ENCODE results near the gene VWA7.

VWA7 gene

GRCh38 chr6:31778999-31779885, 2.1 kb upstream of the VWA7 start:
- DNase-seq (ENCODE audit: low read depth) = no peak

GRCh38 chr6:31778193-31778592, 1.1 kb upstream of the VWA7 start:
- DNase-seq (ENCODE audit: low read depth) = no peak

GRCh38 chr6:31777667-31778050, 531 bp upstream of the VWA7 start:
- DNase-seq (ENCODE audit: low read depth) = no peak

GRCh38 chr6:31776485-31776988, 591 bp downstream of the VWA7 start:
- DNase-seq (ENCODE audit: low read depth) = no peak

- no peak for DNase-seq (ENCODE audit: low read depth)
Measured at GRCh38 chr6:31775633-31776484, 1.3 kb downstream of the VWA7 start.

- no peak for DNase-seq (ENCODE audit: low read depth)
Measured at GRCh38 chr6:31775184-31775583, 1.9 kb downstream of the VWA7 start.

GRCh38 chr6:31771992-31772358, 5.2 kb downstream of the VWA7 start:
- no peak for DNase-seq (ENCODE audit: low read depth)

GRCh38 chr6:31770860-31771259, 6.3 kb downstream of the VWA7 start:
- no peak for DNase-seq (ENCODE audit: low read depth)

- peak; percentile 69 for DNase-seq (ENCODE audit: low read depth)
Measured at GRCh38 chr6:31769684-31770371, 7.3 kb downstream of the VWA7 start.

GRCh38 chr6:31768363-31769257, 8.5 kb downstream of the VWA7 start:
- no peak for DNase-seq (ENCODE audit: low read depth)

GRCh38 chr6:31767096-31767645, 10.0 kb downstream of the VWA7 start:
- no peak for DNase-seq (ENCODE audit: low read depth)

GRCh38 chr6:31765910-31766794, 11.0 kb downstream of the VWA7 start:
- DNase-seq (ENCODE audit: low read depth) = no peak

GRCh38 chr6:31765559-31765909, 11.6 kb downstream of the VWA7 start:
- DNase-seq (ENCODE audit: low read depth) = no peak

GRCh38 chr6:31764198-31764597, 12.9 kb downstream of the VWA7 start:
- no peak for DNase-seq (ENCODE audit: low read depth)

GRCh38 chr6:31763619-31763940, 13.5 kb downstream of the VWA7 start:
- DNase-seq (ENCODE audit: low read depth) = no peak

- DNase-seq (ENCODE audit: low read depth) = no peak
Measured at GRCh38 chr6:31762878-31763618, 14.1 kb downstream of the VWA7 start.

- DNase-seq (ENCODE audit: low read depth) = no peak
Measured at GRCh38 chr6:31762356-31762755, 14.8 kb downstream of the VWA7 start, which contains the start of gene SAPCD1. TSS of gene SAPCD1 (plus strand) at chr6:31762656. CDS start at chr6:31763055, 399 bp downstream.

- DNase-seq (ENCODE audit: low read depth) = no peak
Measured at GRCh38 chr6:31761343-31761742, 15.8 kb downstream of the VWA7 start.

GRCh38 chr6:31760790-31761189, 16.3 kb downstream of the VWA7 start:
- DNase-seq (ENCODE audit: low read depth) = no peak

Data from activated T-helper 9 cell treated with anti-CD3 and anti-CD28 coated beads, Interleukin-2, amount 50 U/mL, for 16 hours (primary cell).